C4-2B (cell line): ENCODE results near the gene TNFRSF13B.
"Not testable (repeated sequence)": the region's sequence is repeated elsewhere in the genome, so short reads cannot be mapped to it uniquely, and the experiment has no call there.

ENCODE experiments used
- CTCF ChIP-seq: fragments of 450-650 bp; conservative IDR thresholded peaks from 2 replicates; pipeline ENCODE4 v1.5.1; 2017; ENCODE audit warnings: mild to moderate bottlenecking
- ZFX ChIP-seq: fragments of 450-650 bp; IDR thresholded peaks from 2 replicates; pipeline ENCODE4 v1.6.1; 2017

- TF ChIP-seq CTCF, ZFX: not testable (repeated sequence)
These were observed 10.9 kb downstream of the TNFRSF13B start for GRCh38 chr17:16961022-16961421.
